Heart left ventricle (tissue), 13 donors: ENCODE results near the gene SERPINA1.

Experiments
- CTCF ChIP-seq, 12 donors: fragments of 200-600 bp; sonication (generic) in 4 of 12; IDR thresholded peaks; one replicate each; pipeline versions ENCODE4 v1.5.0 to v1.8.0; 2018 to 2022; ENCODE audit warnings: antibody characterized with exemption in 12 of 12, mild to moderate bottlenecking in 5 of 12
- POLR2A ChIP-seq, 2 donors: fragments of 450-650 bp; IDR thresholded peaks; one replicate each; pipeline ENCODE4 v1.6.1; 2017; ENCODE audit warnings: antibody characterized with exemption in 2 of 2, mild to moderate bottlenecking in 2 of 2, moderate library complexity in 2 of 2
- donor health status: ischemic (EF 13 %, LVEDD 7.1; RV severe dilation, severe dysfunction).
- donor health status: DM: no; HTN: yes; CAD: no.
- donor health status: DM: no; HTN: no; CAD: no.
- donor health status: ischemic (EF 25% LVEDD 6.9; RV normal size, moderate dysfunction).
- donor health status: ischemic (EF 25% LVEDD 5.7; RV mildly dilated, moderate dysfunction).
- donor health status: ischemic (EF 35%, LVEDD 5.7; RV mildly dilated, moderate dysfunction).
- donor health status: nonischemic (EF 11% LVEDD 7.7; RV severe dilation, severe dysfunction).
- donor health status: DM: yes; HTN: yes; CAD: no.
- donor health status: PGD.
- donor health status: ischemic (EF 29% LVEDD 5.4; RV normal size, mild dysfunction).
- donor health status: nonischemic (EF 23%, LVEDD 6.1; RV moderate dilation, normal function).

DNA sequence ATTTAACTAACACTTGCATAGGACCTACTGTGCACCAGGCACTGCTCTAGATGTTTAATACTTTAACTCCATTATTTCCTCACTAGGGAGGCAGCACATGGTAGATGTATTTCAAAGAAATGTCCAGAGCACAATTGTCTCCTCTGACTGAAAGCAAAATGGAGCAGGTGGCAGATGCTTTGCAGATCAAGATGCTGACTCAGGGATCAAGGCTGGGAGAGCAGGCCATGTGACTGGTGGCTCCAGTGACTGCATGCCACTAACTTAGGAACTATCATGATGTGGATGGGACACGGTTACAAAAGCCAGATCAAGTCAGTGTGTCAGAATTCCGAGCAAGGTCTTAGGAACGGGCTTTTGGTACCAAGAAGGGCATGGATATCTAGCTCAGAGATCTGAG lies 36.0 kb upstream of the SERPINA1 start:
- TF ChIP-seq CTCF (IDR thresholded peaks at IDR 0.05) = no peak
- TF ChIP-seq POLR2A (IDR thresholded peaks at IDR 0.05) = no peak
